Skeletal muscle cell (primary cell): Measurements from ENCODE around the gene SHISA9.

Source experiments
- DNase-seq: peaks from one replicate; pipeline ENCODE4 v3.0.0-alpha.2; 2010; ENCODE audit warnings: low read depth
- H3K4me3 ChIP-seq: 2 replicates; pipeline ENCODE4 v1.5.1; 2011; ENCODE audit warnings: low read depth, mild to moderate bottlenecking, control low read depth, low read length, moderate library complexity

SHISA9 gene

GRCh38 chr16:13205352-13205751, 304.0 kb downstream of the SHISA9 start:
- no peak overlapping the region for H3K4me3 ChIP-seq
- DNase-seq: no peak

- no peak for DNase-seq
- H3K4me3 ChIP-seq: no peak overlapping the region
Observed at GRCh38 chr16:13206606-13207005, 305.2 kb downstream of the SHISA9 start.

GRCh38 chr16:13207151-13207550, 305.8 kb downstream of the SHISA9 start:
- DNase-seq: no peak
- no peak overlapping the region for H3K4me3 ChIP-seq

GRCh38 chr16:13223666-13224065, 322.3 kb downstream of the SHISA9 start:
- no peak overlapping the region for H3K4me3 ChIP-seq
- DNase-seq: no peak

GRCh38 chr16:13229039-13229438, 327.6 kb downstream of the SHISA9 start:
- no peak for DNase-seq
- H3K4me3 ChIP-seq: no peak overlapping the region

- H3K4me3 ChIP-seq: no peak overlapping the region
- no peak for DNase-seq
Observed at GRCh38 chr16:13231365-13231764, 330.0 kb downstream of the SHISA9 start.

GRCh38 chr16:13234999-13235398, 333.6 kb downstream of the SHISA9 start:
- no peak for DNase-seq
- no peak overlapping the region for H3K4me3 ChIP-seq

- DNase-seq: no peak
- no peak overlapping the region for H3K4me3 ChIP-seq
Observed at GRCh38 chr16:13236308-13236707, 334.9 kb downstream of the SHISA9 start.

- no peak for DNase-seq
Observed at GRCh38 chr16:13238182-13238581, 336.8 kb downstream of the SHISA9 start.

GRCh38 chr16:13242201-13242600, 340.8 kb downstream of the SHISA9 start:
- no peak for DNase-seq
- H3K4me3 ChIP-seq: no peak overlapping the region

More at GRCh38 chr16:13238182-13238581, 336.8 kb downstream of the SHISA9 start:
- no peak overlapping the region for H3K4me3 ChIP-seq

GRCh38 chr16:13244770-13245169, 343.4 kb downstream of the SHISA9 start:
- no peak for DNase-seq
- no peak overlapping the region for H3K4me3 ChIP-seq

GRCh38 chr16:13245713-13246377, 344.4 kb downstream of the SHISA9 start:
- H3K4me3 ChIP-seq: no peak overlapping the region

GRCh38 chr16:13254998-13255614, 353.7 kb downstream of the SHISA9 start:
- H3K4me3 ChIP-seq: no peak overlapping the region
- no peak for DNase-seq

More at GRCh38 chr16:13245713-13246377, 344.4 kb downstream of the SHISA9 start:
- DNase-seq: no peak

- DNase-seq: no peak
- no peak overlapping the region for H3K4me3 ChIP-seq
Observed at GRCh38 chr16:13262270-13263090, 361.1 kb downstream of the SHISA9 start.

- H3K4me3 ChIP-seq: no peak overlapping the region
- DNase-seq: no peak
Observed at GRCh38 chr16:13264749-13265552, 363.6 kb downstream of the SHISA9 start.

GRCh38 chr16:13269359-13269758, 368.0 kb downstream of the SHISA9 start:
- no peak overlapping the region for H3K4me3 ChIP-seq
- no peak for DNase-seq

- DNase-seq: no peak
- H3K4me3 ChIP-seq: no peak overlapping the region
Observed at GRCh38 chr16:13269905-13270528, 368.6 kb downstream of the SHISA9 start.

GRCh38 chr16:13270602-13271001, 369.2 kb downstream of the SHISA9 start:
- H3K4me3 ChIP-seq: no peak overlapping the region
- DNase-seq: no peak

- H3K4me3 ChIP-seq: no peak overlapping the region
- DNase-seq: no peak
Observed at GRCh38 chr16:13289515-13289914, 388.1 kb downstream of the SHISA9 start.
